Neural progenitor cell (in vitro differentiated cells): ENCODE measurements around the gene UPK1A.

Experiments
- CTCF ChIP-seq: fragments of 200-600 bp; sonication (generic); IDR thresholded peaks from 2 replicates; pipeline ENCODE4 v1.5.1; 2017; ENCODE audit warnings: antibody characterized with exemption, mild to moderate bottlenecking
- EZH2 ChIP-seq: fragments of 200-600 bp; sonication (generic); IDR thresholded peaks from 2 replicates; pipeline ENCODE4 v1.6.1; 2017; ENCODE audit warnings: antibody characterized with exemption, mild to moderate bottlenecking, moderate library complexity
- EZH2phosphoT487 ChIP-seq: fragments of 200-600 bp; sonication (generic); IDR thresholded peaks from 2 replicates; pipeline ENCODE4 v1.6.1; 2017; ENCODE audit warnings: antibody characterized with exemption

GRCh38 chr19:35665604-35666003 lies 713 bp upstream of the UPK1A start:
- TF ChIP-seq CTCF: no peak
- no peak for TF ChIP-seq EZH2
- TF ChIP-seq EZH2phosphoT487: no peak
